ENCODE measurements around the gene TCF7L1. TPM values are rescaled to one million over a fixed set of nuclear protein-coding genes. Genes with fewer than 3 reads are reported as not detected.

TCF7L1 gene
- total RNA-seq = under 1 TPM in 1 of 2 donors, not detected in 1; 0.11 TPM

GRCh38 chr2:85132834-85133637, at the start of gene TCF7L1:
Gene TCF7L1 (plus strand): TSS chr2:85133392. CDS start chr2:85133685, 293 bp downstream.
- no peaks in the 10 kb centered on the region for H3K36me3 Mint-ChIP-seq
- H3K27ac Mint-ChIP-seq = no peak within 1 kb of the TSS
- peak; percentile 70 to 80 for ATAC-seq
- DNase-seq (ENCODE audit: low spot score in 2 of 2) = peak in 1 of 2 donors; percentile 59
- no peaks in the 10 kb centered on the region for H3K9me3 Mint-ChIP-seq

GRCh38 chr2:85085563-85085962, 47.6 kb upstream of the TCF7L1 start:
- Mint-ChIP-seq H3K27ac (no peak overlapping the region), H3K9me3 (peaks cover 0 to 13% of the 10 kb centered on the region in 2 donors), H3K36me3 (peaks cover 6 to 8% of the 10 kb centered on the region in 2 donors)
- DNase-seq (ENCODE audit: low spot score in 2 of 2) = no peak
- ATAC-seq = peak; percentile 75 to 97

GRCh38 chr2:85087541-85087940, 45.7 kb upstream of the TCF7L1 start:
- ATAC-seq (no peak), DNase-seq (ENCODE audit: low spot score in 2 of 2) (no peak)
- Mint-ChIP-seq H3K36me3 (no peaks in the 10 kb centered on the region), H3K9me3 (peaks cover 0 to 6% of the 10 kb centered on the region in 2 donors), H3K27ac (no peak overlapping the region)

- H3K36me3 Mint-ChIP-seq = no peaks in the 10 kb centered on the region
- no peak for ATAC-seq
- no peak for DNase-seq (ENCODE audit: low spot score in 2 of 2)
- H3K9me3 Mint-ChIP-seq = no peaks in the 10 kb centered on the region
- H3K27ac Mint-ChIP-seq = no peak overlapping the region
These were observed 44.3 kb upstream of the TCF7L1 start for GRCh38 chr2:85088921-85089320.

- no peak overlapping the region for H3K27ac Mint-ChIP-seq
- DNase-seq (ENCODE audit: low spot score in 2 of 2) = no peak
- no peak for ATAC-seq
- no peaks in the 10 kb centered on the region for H3K36me3 Mint-ChIP-seq
- no peaks in the 10 kb centered on the region for H3K9me3 Mint-ChIP-seq
These were observed 43.6 kb upstream of the TCF7L1 start for GRCh38 chr2:85089585-85089984.

- no peak for ATAC-seq
These were observed 41.4 kb upstream of the TCF7L1 start for GRCh38 chr2:85091838-85092237.

GRCh38 chr2:85095094-85095493, 38.1 kb upstream of the TCF7L1 start:
- Mint-ChIP-seq H3K36me3 (no peaks in the 10 kb centered on the region), H3K9me3 (no peaks in the 10 kb centered on the region), H3K27ac (no peak overlapping the region)
- ATAC-seq (no peak), DNase-seq (ENCODE audit: low spot score in 2 of 2) (no peak)

More at GRCh38 chr2:85091838-85092237, 41.4 kb upstream of the TCF7L1 start:
- Mint-ChIP-seq H3K9me3 (no peaks in the 10 kb centered on the region), H3K27ac (no peak overlapping the region), H3K36me3 (no peaks in the 10 kb centered on the region)
- no peak for DNase-seq (ENCODE audit: low spot score in 2 of 2)

GRCh38 chr2:85096616-85097015, 36.6 kb upstream of the TCF7L1 start:
- no peak for DNase-seq (ENCODE audit: low spot score in 2 of 2)
- H3K36me3 Mint-ChIP-seq = no peaks in the 10 kb centered on the region
- H3K9me3 Mint-ChIP-seq = no peaks in the 10 kb centered on the region
- no peak overlapping the region for H3K27ac Mint-ChIP-seq
- no peak for ATAC-seq

- peak in 1 of 2 donors; percentile 48 for ATAC-seq
- H3K9me3 Mint-ChIP-seq = no peaks in the 10 kb centered on the region
- no peak for DNase-seq (ENCODE audit: low spot score in 2 of 2)
- no peak overlapping the region for H3K27ac Mint-ChIP-seq
- H3K36me3 Mint-ChIP-seq = no peaks in the 10 kb centered on the region
These were observed 29.0 kb upstream of the TCF7L1 start for GRCh38 chr2:85104228-85104627.

- Mint-ChIP-seq H3K9me3 (no peaks in the 10 kb centered on the region), H3K36me3 (no peaks in the 10 kb centered on the region), H3K27ac (no peak overlapping the region)
- DNase-seq (ENCODE audit: low spot score in 2 of 2) (no peak), ATAC-seq (no peak)
These were observed 26.6 kb upstream of the TCF7L1 start for GRCh38 chr2:85106489-85107180.

- ATAC-seq (no peak), DNase-seq (ENCODE audit: low spot score in 2 of 2) (no peak)
- no peak overlapping the region for H3K27ac Mint-ChIP-seq
- no peaks in the 10 kb centered on the region for H3K9me3 Mint-ChIP-seq
- no peaks in the 10 kb centered on the region for H3K36me3 Mint-ChIP-seq
These were observed 22.1 kb upstream of the TCF7L1 start for GRCh38 chr2:85110991-85111560.

- Mint-ChIP-seq H3K36me3 (no peaks in the 10 kb centered on the region), H3K9me3 (no peaks in the 10 kb centered on the region), H3K27ac (no peak overlapping the region)
- ATAC-seq (peak in 1 of 2 donors; percentile 46), DNase-seq (ENCODE audit: low spot score in 2 of 2) (no peak)
These were observed 21.3 kb upstream of the TCF7L1 start for GRCh38 chr2:85111819-85112281.

- H3K36me3 Mint-ChIP-seq = no peaks in the 10 kb centered on the region
- no peak overlapping the region for H3K27ac Mint-ChIP-seq
- no peaks in the 10 kb centered on the region for H3K9me3 Mint-ChIP-seq
- ATAC-seq (peak in 1 of 2 donors; percentile 29), DNase-seq (ENCODE audit: low spot score in 2 of 2) (no peak)
These were observed 20.1 kb upstream of the TCF7L1 start for GRCh38 chr2:85112906-85113625.

- Mint-ChIP-seq H3K27ac (no peak overlapping the region), H3K9me3 (no peaks in the 10 kb centered on the region), H3K36me3 (no peaks in the 10 kb centered on the region)
- DNase-seq (ENCODE audit: low spot score in 2 of 2) = no peak
- ATAC-seq = no peak
These were observed 18.4 kb upstream of the TCF7L1 start for GRCh38 chr2:85114586-85115330.

GRCh38 chr2:85116207-85116606, 17.0 kb upstream of the TCF7L1 start:
- H3K9me3 Mint-ChIP-seq = no peaks in the 10 kb centered on the region
- ATAC-seq = no peak
- no peaks in the 10 kb centered on the region for H3K36me3 Mint-ChIP-seq
- no peak overlapping the region for H3K27ac Mint-ChIP-seq
- DNase-seq (ENCODE audit: low spot score in 2 of 2) = no peak

GRCh38 chr2:85119900-85120299, 13.3 kb upstream of the TCF7L1 start:
- Mint-ChIP-seq H3K9me3 (no peaks in the 10 kb centered on the region), H3K27ac (no peak overlapping the region), H3K36me3 (no peaks in the 10 kb centered on the region)
- DNase-seq (ENCODE audit: low spot score in 2 of 2) (no peak), ATAC-seq (no peak)

Measured in activated naive CD4-positive, alpha-beta T cell treated with anti-CD3 and anti-CD28 coated beads, Interleukin-2, amount 50 U/mL, for 72 hours (primary cell).